Measurements from ENCODE around the gene NAA38. TPM values are rescaled to one million over a fixed set of nuclear protein-coding genes. Genes with fewer than 3 reads are reported as not detected.

Gene NAA38
- total RNA-seq, 2 donors from 2014 or later: 59.5 to 133 TPM

GRCh38 chr17:7846063-7846735 is 11.2 kb downstream of the NAA38 start:
- no peak overlapping the region for H3K27ac ChIP-seq
- H3K4me1 ChIP-seq: peaks cover 6% of the 10 kb centered on the region
- H3K9me3 ChIP-seq: no peaks in the 10 kb centered on the region
- H3K27me3 ChIP-seq: no peaks in the 10 kb centered on the region
- H3K9ac ChIP-seq (ENCODE audit: low read depth in 2 of 2, low read length in 2 of 2): no peak overlapping the region
- no peak for DNase-seq
- H3K4me3 ChIP-seq: no peak overlapping the region
- TF ChIP-seq CTCF (IDR thresholded peaks at IDR 0.05): no peak
- intact Hi-C loops (cut with DNase I): no loop called here
- peaks cover 18% of the 10 kb centered on the region for H3K36me3 ChIP-seq

GRCh38 chr17:7845359-7846062 is 11.8 kb downstream of the NAA38 start:
- Histone ChIP-seq H3K27ac (peak overlapping the region; percentile 93), H3K9ac (ENCODE audit: low read depth in 2 of 2, low read length in 2 of 2) (peak overlapping the region; percentile 64 to 97), H3K4me3 (peak overlapping the region; percentile 76), H3K9me3 (no peaks in the 10 kb centered on the region), H3K4me1 (peaks cover 13% of the 10 kb centered on the region), H3K27me3 (no peaks in the 10 kb centered on the region), H3K36me3 (peaks cover 18% of the 10 kb centered on the region)
- no peak for TF ChIP-seq CTCF (IDR thresholded peaks at IDR 0.05)
- intact Hi-C loops (cut with DNase I): no loop called here
- DNase-seq: no peak

- peak overlapping the region; percentile 93 for H3K27ac ChIP-seq
- H3K36me3 ChIP-seq: peaks cover 12% of the 10 kb centered on the region
- no peaks in the 10 kb centered on the region for H3K27me3 ChIP-seq
- no peak for TF ChIP-seq CTCF (IDR thresholded peaks at IDR 0.05)
- H3K4me3 ChIP-seq: peak overlapping the region; percentile 76
- intact Hi-C loops (cut with DNase I): no loop called here
- no peaks in the 10 kb centered on the region for H3K9me3 ChIP-seq
- H3K4me1 ChIP-seq: peaks cover 20% of the 10 kb centered on the region
- peak; percentile 94 for DNase-seq
- H3K9ac ChIP-seq (ENCODE audit: low read depth in 2 of 2, low read length in 2 of 2): peak overlapping the region; percentile 95 to 97
These were observed 12.8 kb downstream of the NAA38 start for GRCh38 chr17:7844292-7845154.

- Histone ChIP-seq H3K36me3 (peaks cover 5% of the 10 kb centered on the region), H3K4me1 (peaks cover 26% of the 10 kb centered on the region), H3K4me3 (peak overlapping the region; percentile 76), H3K9ac (ENCODE audit: low read depth in 2 of 2, low read length in 2 of 2) (peak overlapping the region; percentile 97), H3K27me3 (no peaks in the 10 kb centered on the region), H3K27ac (peak overlapping the region; percentile 93), H3K9me3 (no peaks in the 10 kb centered on the region)
- intact Hi-C loops (cut with DNase I): no loop called here
- no peak for TF ChIP-seq CTCF (IDR thresholded peaks at IDR 0.05)
- DNase-seq: peak; percentile 91
These were observed 13.6 kb downstream of the NAA38 start for GRCh38 chr17:7843536-7844291.

- Histone ChIP-seq H3K9me3 (no peaks in the 10 kb centered on the region), H3K4me1 (peaks cover 29% of the 10 kb centered on the region), H3K27ac (peak overlapping the region; percentile 93), H3K36me3 (peaks cover 5% of the 10 kb centered on the region), H3K4me3 (peak overlapping the region; percentile 76), H3K27me3 (no peaks in the 10 kb centered on the region), H3K9ac (ENCODE audit: low read depth in 2 of 2, low read length in 2 of 2) (peak overlapping the region; percentile 97)
- intact Hi-C loops (cut with DNase I): no loop called here
- no peak for DNase-seq
- TF ChIP-seq CTCF (IDR thresholded peaks at IDR 0.05): no peak
These were observed 14.2 kb downstream of the NAA38 start for GRCh38 chr17:7843257-7843535.
